HG02610 (cell line): ENCODE results near the gene GRIN1.

Experiments used
- ATAC-seq: cut with Tn5 transposase; IDR thresholded peaks from one replicate; pipeline ENCODE4 v1.9.1; 2021; ENCODE audit warnings: mild to moderate bottlenecking, moderate library complexity; ENCODE audit not compliant: unreplicated experiment

The GRIN1 gene

GRCh38 chr9:137161558-137162486 is 22.9 kb downstream of the GRIN1 start:
- ATAC-seq, result no peak

- ATAC-seq, result no peak
These were observed 23.8 kb downstream of the GRIN1 start for GRCh38 chr9:137162505-137163364.

- no peak for ATAC-seq
These were observed 24.4 kb downstream of the GRIN1 start for GRCh38 chr9:137163365-137163715.

- no peak for ATAC-seq
These were observed 24.9 kb downstream of the GRIN1 start for GRCh38 chr9:137163805-137164204.

GRCh38 chr9:137164370-137165249 is 25.7 kb downstream of the GRIN1 start:
- ATAC-seq, result no peak

GRCh38 chr9:137165250-137165836 is 26.4 kb downstream of the GRIN1 start:
- ATAC-seq, result no peak

GRCh38 chr9:137166380-137167229 is 27.7 kb downstream of the GRIN1 start:
- no peak for ATAC-seq

- no peak for ATAC-seq
These were observed 28.4 kb downstream of the GRIN1 start for GRCh38 chr9:137167277-137167746.

- ATAC-seq, result no peak
These were observed 29.0 kb downstream of the GRIN1 start for GRCh38 chr9:137167747-137168572.

GRCh38 chr9:137168573-137168903 is 29.6 kb downstream of the GRIN1 start:
- ATAC-seq, result no peak

GRCh38 chr9:137168904-137169856 is 30.2 kb downstream of the GRIN1 start:
- ATAC-seq, result no peak

GRCh38 chr9:137169896-137170358 is 31.0 kb downstream of the GRIN1 start, which contains the start of gene LRRC26:
TSS of gene LRRC26 (minus strand) at chr9:137170051. CDS start at chr9:137169943, 108 bp downstream.
- ATAC-seq, result no peak

GRCh38 chr9:137170486-137171148 is 31.7 kb downstream of the GRIN1 start:
- ATAC-seq, result no peak

GRCh38 chr9:137171149-137171900 is 32.4 kb downstream of the GRIN1 start:
- ATAC-seq, result no peak

GRCh38 chr9:137172901-137173795 is 34.2 kb downstream of the GRIN1 start:
- ATAC-seq, result no peak
